Fibroblast of upper back skin (primary cell): ENCODE measurements around the gene DMGDH.
"Not testable (repeated sequence)": the region's sequence is repeated elsewhere in the genome, so short reads cannot be mapped to it uniquely, and the experiment has no call there.

Experiments
- DNase-seq: peaks from one replicate; pipeline ENCODE4 v3.0.0-alpha.2; 2013

Gene DMGDH

GRCh38 chr5:79011219-79011836 is 58.1 kb downstream of the DMGDH start:
- peak; percentile 91 for DNase-seq

- no peak for DNase-seq
These were observed 61.1 kb downstream of the DMGDH start for GRCh38 chr5:79008362-79008761.

GRCh38 chr5:79007872-79008271 is 61.6 kb downstream of the DMGDH start:
- DNase-seq: no peak

- DNase-seq: no peak
These were observed 63.4 kb downstream of the DMGDH start for GRCh38 chr5:79005936-79006631.

GRCh38 chr5:79005151-79005550 is 64.3 kb downstream of the DMGDH start:
- no peak for DNase-seq

GRCh38 chr5:79002374-79002773 is 67.1 kb downstream of the DMGDH start:
- DNase-seq: peak; percentile 14

GRCh38 chr5:79001471-79001870 is 68.0 kb downstream of the DMGDH start:
- peak; percentile 9 for DNase-seq

- DNase-seq: no peak
These were observed 72.4 kb downstream of the DMGDH start for GRCh38 chr5:78997090-78997489.

GRCh38 chr5:78995521-78996007 is 73.9 kb downstream of the DMGDH start:
- DNase-seq: no peak

GRCh38 chr5:78993165-78993564 is 76.3 kb downstream of the DMGDH start:
- no peak for DNase-seq

GRCh38 chr5:78992146-78992545 is 77.3 kb downstream of the DMGDH start:
- DNase-seq: no peak

GRCh38 chr5:78989080-78989479 is 80.4 kb downstream of the DMGDH start:
- no peak for DNase-seq

GRCh38 chr5:78985725-78986223 is 83.7 kb downstream of the DMGDH start:
- DNase-seq: peak; percentile 38

- DNase-seq: peak; percentile 32
These were observed 84.3 kb downstream of the DMGDH start, which contains the start of gene ARSB for GRCh38 chr5:78985116-78985724. Gene ARSB (minus strand): TSS chr5:78985310. CDS start chr5:78985248, 62 bp downstream.

- DNase-seq: peak; percentile 88
These were observed 84.9 kb downstream of the DMGDH start for GRCh38 chr5:78984439-78985115.

- no peak for DNase-seq
These were observed 85.7 kb downstream of the DMGDH start for GRCh38 chr5:78983601-78984438.

GRCh38 chr5:78983194-78983593 is 86.3 kb downstream of the DMGDH start:
- not testable (repeated sequence) for DNase-seq

- DNase-seq: no peak
These were observed 89.6 kb downstream of the DMGDH start for GRCh38 chr5:78979909-78980308.

GRCh38 chr5:78979117-78979742 is 90.2 kb downstream of the DMGDH start:
- DNase-seq: no peak

GRCh38 chr5:78975035-78975434 is 94.4 kb downstream of the DMGDH start:
- DNase-seq: no peak

GRCh38 chr5:78974601-78975000 is 94.9 kb downstream of the DMGDH start:
- DNase-seq: no peak

- DNase-seq: no peak
These were observed 95.5 kb downstream of the DMGDH start for GRCh38 chr5:78974011-78974410.
